Vagina (tissue), 2 donors: ENCODE measurements around the gene TBL1XR1. TPM values are rescaled to one million over a fixed set of nuclear protein-coding genes. Genes with fewer than 3 reads are reported as not detected.

Source experiments
- DNase-seq, 2 donors: peaks; one replicate each; pipeline ENCODE4 v3.0.0-alpha.2; 2017; ENCODE audit errors: extremely low spot score in 2 of 2
- H3K27ac ChIP-seq: fragments of 200-600 bp; sonication (generic); one replicate; pipeline ENCODE4 v1.5.1; 2019
- H3K27me3 ChIP-seq: fragments of 200-600 bp; sonication (generic); one replicate; pipeline ENCODE4 v1.5.1; 2019
- H3K36me3 ChIP-seq, 2 donors: fragments of 200-600 bp; sonication (generic); one replicate each; pipeline ENCODE4 v1.5.1; 2017 to 2019
- H3K4me1 ChIP-seq: fragments of 200-600 bp; sonication (generic); one replicate; pipeline ENCODE4 v1.5.1; 2019
- H3K4me3 ChIP-seq, 2 donors: fragments of 200-600 bp; sonication (generic); 1 replicate in 1 of 2; 2 replicates in 1 of 2; pipeline ENCODE4 v1.5.1; 2016 to 2019
- H3K9me3 ChIP-seq: fragments of 200-600 bp; sonication (generic); one replicate; pipeline ENCODE4 v1.5.1; 2019
- POLR2A ChIP-seq, 2 donors: fragments of 450-650 bp; IDR thresholded peaks; one replicate each; pipeline ENCODE4 v1.6.1; 2017; ENCODE audit warnings: antibody characterized with exemption in 2 of 2, mild to moderate bottlenecking in 2 of 2, moderate library complexity in 2 of 2
- POLR2AphosphoS5 ChIP-seq, 2 donors: sonication (generic); formaldehyde crosslinking; IDR thresholded peaks; one replicate each; pipeline ENCODE4 v1.9.0; 2017; ENCODE audit warnings: antibody characterized with exemption in 2 of 2, mild to moderate bottlenecking in 2 of 2, low read depth in 1 of 2; ENCODE audit not compliant: insufficient read depth in 1 of 2
- intact Hi-C: fragments of 100-400 bp; cut with DNase I; formaldehyde crosslinking; loops from one replicate; pipeline ENCODE4 v1.15.1; 2023
- total RNA-seq: library from RNA; depleted of rRNA; stranded (reverse); fragments of >200 nt; gene quantifications from one replicate; pipeline ENCODE4 v1.2.3, GENCODE V29; 2016
- TF ChIP-seq, protein P1 (sequence below), 3 experiments: fragments of 450-650 bp in 2 of 3; fragments of 200-600 bp in 1 of 3; sonication (generic) in 1 of 3; IDR thresholded peaks; one replicate each; pipeline ENCODE4 v1.5.1; 2017 to 2019; ENCODE audit warnings: antibody characterized with exemption in 3 of 3, mild to moderate bottlenecking in 2 of 3, moderate library complexity in 2 of 3

The TBL1XR1 gene
- 80.5 TPM for total RNA-seq

DNA sequence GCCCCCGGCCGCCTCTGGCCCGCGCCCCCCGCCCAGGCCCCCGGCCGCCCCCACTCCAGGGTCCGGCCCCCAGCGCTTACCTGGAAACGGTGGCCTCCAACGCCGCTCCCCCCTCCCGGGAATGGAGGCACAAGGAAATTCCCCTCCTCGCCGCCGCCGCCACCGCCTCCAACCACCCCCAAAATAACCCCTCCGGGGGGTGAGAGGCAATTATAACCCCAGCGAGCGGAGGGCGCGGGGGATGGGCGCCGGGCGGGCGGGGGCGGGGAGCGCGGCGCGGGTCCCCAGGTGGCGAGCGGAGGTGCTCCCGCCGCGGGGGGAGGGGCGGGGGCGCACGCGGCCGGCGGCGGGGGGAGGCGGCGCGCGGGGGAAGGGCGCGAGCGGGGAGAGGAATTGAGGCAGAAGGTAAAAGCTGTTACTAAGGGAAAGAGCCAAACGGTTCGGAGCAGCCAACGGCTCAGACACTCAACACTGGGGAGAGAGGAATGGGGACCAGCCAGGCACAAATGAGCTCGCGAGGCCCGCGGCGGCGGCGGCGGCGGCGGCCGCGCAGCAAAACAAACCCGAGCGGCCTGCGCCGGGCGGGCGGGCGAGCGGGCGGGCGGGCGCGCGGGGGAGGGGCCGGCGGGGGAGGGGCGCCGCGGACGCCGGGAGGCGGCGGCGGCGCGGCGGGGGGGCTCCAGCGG lies at the start of gene TBL1XR1:
Gene TBL1XR1 (minus strand): TSS at position 442 of the 686 bp plus-strand sequence. CDS start 132,505 bp downstream, outside the sequence.
- intact Hi-C loops, result loop anchor here (10.0 kb wide), 1 partner anchor 132 kb away; no protein-coding TSS in a partner anchor
- no peaks in the 10 kb centered on the region for H3K27me3 ChIP-seq
- peaks cover 43% of the 10 kb centered on the region for H3K4me1 ChIP-seq
- H3K9me3 ChIP-seq, result no peaks in the 10 kb centered on the region
- DNase-seq, result peak in 1 of 2 donors; percentile 92
- no peaks in the 10 kb centered on the region for H3K36me3 ChIP-seq
- TF ChIP-seq, protein P1, sequence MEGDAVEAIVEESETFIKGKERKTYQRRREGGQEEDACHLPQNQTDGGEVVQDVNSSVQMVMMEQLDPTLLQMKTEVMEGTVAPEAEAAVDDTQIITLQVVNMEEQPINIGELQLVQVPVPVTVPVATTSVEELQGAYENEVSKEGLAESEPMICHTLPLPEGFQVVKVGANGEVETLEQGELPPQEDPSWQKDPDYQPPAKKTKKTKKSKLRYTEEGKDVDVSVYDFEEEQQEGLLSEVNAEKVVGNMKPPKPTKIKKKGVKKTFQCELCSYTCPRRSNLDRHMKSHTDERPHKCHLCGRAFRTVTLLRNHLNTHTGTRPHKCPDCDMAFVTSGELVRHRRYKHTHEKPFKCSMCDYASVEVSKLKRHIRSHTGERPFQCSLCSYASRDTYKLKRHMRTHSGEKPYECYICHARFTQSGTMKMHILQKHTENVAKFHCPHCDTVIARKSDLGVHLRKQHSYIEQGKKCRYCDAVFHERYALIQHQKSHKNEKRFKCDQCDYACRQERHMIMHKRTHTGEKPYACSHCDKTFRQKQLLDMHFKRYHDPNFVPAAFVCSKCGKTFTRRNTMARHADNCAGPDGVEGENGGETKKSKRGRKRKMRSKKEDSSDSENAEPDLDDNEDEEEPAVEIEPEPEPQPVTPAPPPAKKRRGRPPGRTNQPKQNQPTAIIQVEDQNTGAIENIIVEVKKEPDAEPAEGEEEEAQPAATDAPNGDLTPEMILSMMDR (IDR thresholded peaks at IDR 0.05), result no peak
- TF ChIP-seq POLR2A (IDR thresholded peaks at IDR 0.05) (no peak), POLR2AphosphoS5 (IDR thresholded peaks at IDR 0.05; ENCODE audit: insufficient read depth in 1 of 2, low read depth in 1 of 2) (peak in 1 of 2 donors; percentile 43)
- peak within 1 kb of the TSS; percentile 92 for H3K27ac ChIP-seq
- peak within 1 kb of the TSS; percentile 65 to 93 for H3K4me3 ChIP-seq

DNA sequence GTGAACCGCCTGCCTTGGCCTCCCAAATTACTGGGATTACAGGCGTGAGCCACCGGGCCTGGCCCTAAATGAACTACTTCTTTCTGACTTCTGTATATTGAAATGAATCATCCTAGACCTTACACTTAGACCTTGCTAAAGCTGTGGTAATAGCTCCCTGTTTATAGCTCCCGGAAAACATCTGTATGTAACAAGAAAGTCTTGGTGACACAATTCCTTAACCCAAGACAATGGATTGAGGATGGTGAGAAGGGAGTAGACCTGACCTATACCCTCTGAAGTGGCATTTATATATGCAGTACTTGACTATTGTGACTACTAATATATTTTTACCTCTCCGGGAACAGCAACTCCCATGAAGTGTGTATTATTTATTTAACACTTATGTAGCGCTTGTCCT lies 48.0 kb upstream of the TBL1XR1 start:
- no peak for TF ChIP-seq POLR2A (IDR thresholded peaks at IDR 0.05)
- no peak for TF ChIP-seq POLR2AphosphoS5 (IDR thresholded peaks at IDR 0.05; ENCODE audit: insufficient read depth in 1 of 2, low read depth in 1 of 2)
- TF ChIP-seq, protein P1 (IDR thresholded peaks at IDR 0.05), result no peak
- Histone ChIP-seq H3K27ac (no peak overlapping the region), H3K27me3 (no peaks in the 10 kb centered on the region), H3K4me1 (no peaks in the 10 kb centered on the region), H3K9me3 (no peaks in the 10 kb centered on the region), H3K4me3 (no peak overlapping the region), H3K36me3 (no peaks in the 10 kb centered on the region)
- intact Hi-C loops, result no loop called here
- DNase-seq, result no peak

DNA sequence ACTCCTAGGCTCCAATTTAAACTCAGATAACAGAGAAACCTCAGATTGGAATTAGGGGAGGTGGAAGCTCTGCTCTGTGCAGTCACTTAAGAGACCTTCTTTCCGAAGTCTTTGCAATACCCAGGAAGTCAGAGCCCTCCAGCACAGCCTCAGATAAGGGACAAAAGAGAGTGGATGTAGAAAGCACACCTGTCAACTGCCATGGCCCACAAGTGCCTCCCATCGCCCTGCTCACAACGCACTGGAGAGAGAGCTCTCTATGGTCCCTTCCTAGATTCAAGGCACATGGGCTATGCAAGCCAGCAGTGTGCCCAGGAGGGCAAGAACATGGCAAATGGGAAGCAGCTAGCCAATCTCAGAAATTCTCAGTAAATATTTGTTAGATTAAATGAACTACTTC lies 47.3 kb upstream of the TBL1XR1 start:
- no peak overlapping the region for H3K4me3 ChIP-seq
- TF ChIP-seq POLR2A (IDR thresholded peaks at IDR 0.05) (no peak), POLR2AphosphoS5 (IDR thresholded peaks at IDR 0.05; ENCODE audit: insufficient read depth in 1 of 2, low read depth in 1 of 2) (no peak)
- TF ChIP-seq, protein P1 (IDR thresholded peaks at IDR 0.05), result no peak
- no peaks in the 10 kb centered on the region for H3K4me1 ChIP-seq
- H3K9me3 ChIP-seq, result no peaks in the 10 kb centered on the region
- H3K27me3 ChIP-seq, result no peaks in the 10 kb centered on the region
- peak in 1 of 2 donors; percentile 40 for DNase-seq
- no peak overlapping the region for H3K27ac ChIP-seq
- no peaks in the 10 kb centered on the region for H3K36me3 ChIP-seq
- intact Hi-C loops, result no loop called here

DNA sequence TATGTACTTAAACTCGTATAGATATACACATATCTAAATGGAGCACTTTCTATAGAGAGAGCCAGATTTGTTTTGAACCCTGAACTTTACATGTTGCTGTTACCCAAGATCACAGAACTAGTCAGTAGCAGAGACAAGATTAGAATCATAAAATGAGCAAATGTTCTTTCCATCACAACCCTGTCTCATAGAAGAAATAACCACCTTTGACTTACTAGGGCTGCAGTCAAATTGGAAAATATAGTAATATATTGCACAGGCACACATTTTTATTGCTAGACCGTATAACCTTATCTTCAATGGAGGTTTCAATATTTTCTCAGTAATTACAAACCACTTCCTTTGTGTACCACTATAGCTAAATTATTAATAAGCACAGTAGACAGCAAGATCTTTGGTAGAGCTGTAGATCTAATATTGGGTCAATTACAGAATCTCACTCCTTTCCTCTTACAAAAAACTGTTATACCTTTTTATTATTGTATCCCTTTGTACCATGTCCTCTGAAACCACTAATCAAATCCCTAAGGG lies 41.5 kb upstream of the TBL1XR1 start:
- H3K27me3 ChIP-seq, result no peaks in the 10 kb centered on the region
- no peaks in the 10 kb centered on the region for H3K9me3 ChIP-seq
- no peak for DNase-seq
- no peak for TF ChIP-seq POLR2AphosphoS5 (IDR thresholded peaks at IDR 0.05; ENCODE audit: insufficient read depth in 1 of 2, low read depth in 1 of 2)
- TF ChIP-seq, protein P1 (IDR thresholded peaks at IDR 0.05), result no peak
- intact Hi-C loops, result no loop called here
- no peak overlapping the region for H3K4me3 ChIP-seq
- H3K4me1 ChIP-seq, result no peaks in the 10 kb centered on the region
- H3K36me3 ChIP-seq, result no peaks in the 10 kb centered on the region
- H3K27ac ChIP-seq, result no peak overlapping the region

DNA sequence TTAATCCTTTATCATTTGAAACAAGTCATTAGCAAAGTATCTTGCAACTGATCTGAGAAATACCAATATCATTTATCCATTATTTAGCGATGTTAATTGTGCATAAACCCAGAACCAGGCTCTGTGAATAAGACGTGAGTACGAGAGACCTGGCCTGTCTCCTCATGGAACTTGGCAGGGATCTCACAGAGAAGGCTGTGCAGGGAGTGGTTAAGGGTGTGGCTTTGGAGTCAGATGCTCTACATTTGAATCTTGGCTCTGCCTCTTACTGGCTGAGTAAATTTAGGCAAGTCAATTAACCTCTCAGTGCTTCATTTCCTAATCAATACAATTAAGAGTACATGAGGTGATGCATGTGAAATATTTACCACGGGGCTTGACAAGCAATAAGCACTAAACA lies 39.9 kb upstream of the TBL1XR1 start:
- no peaks in the 10 kb centered on the region for H3K4me1 ChIP-seq
- no peak for TF ChIP-seq POLR2A (IDR thresholded peaks at IDR 0.05)
- TF ChIP-seq, protein P1 (IDR thresholded peaks at IDR 0.05), result no peak
- TF ChIP-seq POLR2AphosphoS5 (IDR thresholded peaks at IDR 0.05; ENCODE audit: insufficient read depth in 1 of 2, low read depth in 1 of 2), result no peak
- H3K4me3 ChIP-seq, result no peak overlapping the region
- intact Hi-C loops, result no loop called here
- DNase-seq, result no peak
- H3K9me3 ChIP-seq, result no peaks in the 10 kb centered on the region
- no peak overlapping the region for H3K27ac ChIP-seq
- no peaks in the 10 kb centered on the region for H3K36me3 ChIP-seq
- H3K27me3 ChIP-seq, result no peaks in the 10 kb centered on the region
